Measurements from ENCODE around the gene PDE5A.

The PDE5A gene

GRCh38 chr4:119493419-119493818 lies 135.2 kb downstream of the PDE5A start:
- H3K4me3 ChIP-seq (ENCODE audit: low read length): no peak overlapping the region
- DNase-seq (ENCODE audit: low read depth): peak; percentile 27
- TF ChIP-seq CTCF (conservative IDR thresholded peaks at IDR 0.05; ENCODE audit: low read length): peak; percentile 31

GRCh38 chr4:119490335-119490734 lies 138.3 kb downstream of the PDE5A start:
- H3K4me3 ChIP-seq (ENCODE audit: low read length): no peak overlapping the region
- DNase-seq (ENCODE audit: low read depth): peak; percentile 11
- TF ChIP-seq CTCF (conservative IDR thresholded peaks at IDR 0.05; ENCODE audit: low read length): peak; percentile 33

GRCh38 chr4:119489305-119489704 lies 139.3 kb downstream of the PDE5A start:
- H3K4me3 ChIP-seq (ENCODE audit: low read length): no peak overlapping the region
- DNase-seq (ENCODE audit: low read depth): no peak
- TF ChIP-seq CTCF (conservative IDR thresholded peaks at IDR 0.05; ENCODE audit: low read length): no peak

- DNase-seq (ENCODE audit: low read depth): no peak
- no peak overlapping the region for H3K4me3 ChIP-seq (ENCODE audit: low read length)
- TF ChIP-seq CTCF (conservative IDR thresholded peaks at IDR 0.05; ENCODE audit: low read length): no peak
These were observed 148.3 kb downstream of the PDE5A start for GRCh38 chr4:119480331-119480730.

GRCh38 chr4:119479835-119480234 lies 148.8 kb downstream of the PDE5A start:
- DNase-seq (ENCODE audit: low read depth): no peak
- H3K4me3 ChIP-seq (ENCODE audit: low read length): no peak overlapping the region
- TF ChIP-seq CTCF (conservative IDR thresholded peaks at IDR 0.05; ENCODE audit: low read length): no peak

GRCh38 chr4:119479180-119479808 lies 149.3 kb downstream of the PDE5A start:
- no peak for DNase-seq (ENCODE audit: low read depth)
- no peak overlapping the region for H3K4me3 ChIP-seq (ENCODE audit: low read length)
- TF ChIP-seq CTCF (conservative IDR thresholded peaks at IDR 0.05; ENCODE audit: low read length): no peak

- DNase-seq (ENCODE audit: low read depth): no peak
- no peak overlapping the region for H3K4me3 ChIP-seq (ENCODE audit: low read length)
- TF ChIP-seq CTCF (conservative IDR thresholded peaks at IDR 0.05; ENCODE audit: low read length): no peak
These were observed 150.0 kb downstream of the PDE5A start for GRCh38 chr4:119478446-119479179.

Measured in AG10803 (cell line).